Measurements from ENCODE around the gene PTPN6. TPM values are rescaled to one million over a fixed set of nuclear protein-coding genes. Genes with fewer than 3 reads are reported as not detected.

Gene PTPN6
- total RNA-seq, 1 experiment from 2014 or later: 13.7 TPM

DNA sequence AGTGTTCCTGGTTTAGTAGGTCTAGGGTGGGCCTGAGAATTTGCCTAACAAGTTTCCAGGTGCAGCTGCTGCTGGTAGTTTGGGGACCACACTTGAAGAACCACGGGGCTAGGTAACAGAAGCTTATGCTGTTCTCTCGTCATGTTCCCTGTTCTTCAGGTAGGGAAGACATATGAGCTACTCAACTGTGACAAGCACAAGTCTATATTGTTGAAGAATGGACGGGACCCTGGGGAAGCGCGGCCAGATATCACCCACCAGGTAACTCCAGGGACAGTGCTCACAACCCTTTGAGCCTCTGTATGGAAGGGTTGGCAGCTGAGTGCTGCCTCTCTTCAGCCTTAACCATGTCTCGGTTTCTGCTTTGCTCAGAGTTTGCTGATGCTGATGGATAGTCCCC is 23.0 kb downstream of the PTPN6 start:
- H3K27ac ChIP-seq (ENCODE audit: low read length): no peak overlapping the region
- H3K27me3 ChIP-seq (ENCODE audit: control insufficient read depth, insufficient read depth, low read length): no peaks in the 10 kb centered on the region
- H3K9me3 ChIP-seq (ENCODE audit: control insufficient read depth, insufficient read depth, low read depth, low read length): no peaks in the 10 kb centered on the region
- TF ChIP-seq POLR2AphosphoS5 (IDR thresholded peaks at IDR 0.05; ENCODE audit: low read depth, low read length) (no peak), CTCF (IDR thresholded peaks at IDR 0.05) (no peak), SIN3A (IDR thresholded peaks at IDR 0.05; ENCODE audit: borderline replicate concordance, insufficient read depth, low read depth, low read length) (no peak), TCF7L2 (IDR thresholded peaks at IDR 0.05; ENCODE audit: low read depth, low read length) (no peak)
- in situ Hi-C loops (cut with HindIII; ENCODE audit: low pct_unique_long_range_greater_than_20kb, low sequenced_read_pairs) (no loop called here), intact Hi-C loops (cut with micrococcal nuclease; ENCODE audit: unreplicated experiment) (no loop called here)
- peaks cover 10% of the 10 kb centered on the region; the same call in 1 of the 2 replicates for H3K36me3 ChIP-seq (ENCODE audit: control insufficient read depth, insufficient read depth, low read length)
- no peak for DNase-seq (ENCODE audit: low read depth, low spot score)
- ATAC-seq: no peak
- peaks cover 9% of the 10 kb centered on the region for H3K4me1 ChIP-seq (ENCODE audit: control insufficient read depth, insufficient read depth, low read length)
- POLR2A ChIA-PET: no interaction called here
- CTCF ChIA-PET: no interaction called here
- no peak overlapping the region for H3K4me3 ChIP-seq (ENCODE audit: low read depth in 2 of 2, low read length in 2 of 2)
- no TSS peak for BruUV-seq (replicated peaks)

DNA sequence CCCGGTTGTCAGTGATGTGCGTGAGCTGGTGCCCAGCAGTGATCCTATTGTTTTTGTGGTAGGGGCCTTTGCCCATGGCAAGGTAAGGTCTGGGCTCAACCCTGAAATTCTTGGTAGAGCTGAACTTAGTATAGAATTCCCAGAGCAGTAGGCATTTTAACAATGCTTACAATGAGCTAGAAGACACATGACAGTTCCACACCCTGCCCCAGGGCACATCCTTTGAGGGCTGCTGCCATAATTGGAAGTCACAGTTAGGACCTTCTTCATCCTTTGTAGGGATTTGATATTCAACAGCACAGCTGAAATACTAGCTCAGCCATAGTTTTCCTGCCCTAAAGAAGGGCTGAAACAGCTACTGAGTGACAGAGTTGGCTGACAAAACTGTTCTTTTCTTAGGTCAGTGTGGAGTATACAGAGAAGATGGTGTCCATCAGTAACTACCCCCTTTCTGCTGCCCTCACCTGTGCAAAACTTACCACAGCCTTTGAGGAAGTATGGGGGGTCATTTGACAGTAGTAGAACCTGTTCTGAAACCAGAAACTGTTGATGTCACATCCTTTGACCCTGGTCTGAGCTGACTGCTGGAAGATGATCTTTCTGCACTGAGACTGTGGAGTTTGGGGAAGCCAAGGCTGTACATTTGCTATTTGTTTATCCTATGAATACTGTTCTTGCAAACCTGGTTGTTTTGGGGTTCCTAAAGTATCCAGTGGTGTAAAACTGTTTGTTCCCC is 24.3 kb downstream of the PTPN6 start:
- Histone ChIP-seq H3K27ac (ENCODE audit: low read length) (no peak overlapping the region), H3K36me3 (ENCODE audit: control insufficient read depth, insufficient read depth, low read length) (peaks cover 7% of the 10 kb centered on the region; the same call in 1 of the 2 replicates), H3K4me1 (ENCODE audit: control insufficient read depth, insufficient read depth, low read length) (peaks cover 9% of the 10 kb centered on the region), H3K9me3 (ENCODE audit: control insufficient read depth, insufficient read depth, low read depth, low read length) (no peaks in the 10 kb centered on the region), H3K4me3 (ENCODE audit: low read depth in 2 of 2, low read length in 2 of 2) (no peak overlapping the region), H3K27me3 (ENCODE audit: control insufficient read depth, insufficient read depth, low read length) (no peaks in the 10 kb centered on the region)
- in situ Hi-C loops (cut with HindIII; ENCODE audit: low pct_unique_long_range_greater_than_20kb, low sequenced_read_pairs) (no loop called here), intact Hi-C loops (cut with micrococcal nuclease; ENCODE audit: unreplicated experiment) (no loop called here)
- DNase-seq (ENCODE audit: low read depth, low spot score): no peak
- ChIA-PET CTCF (no interaction called here), POLR2A (interaction anchor here (0.6 kb wide), 1 partner anchor 53 kb away, joined by 10 read pairs; no protein-coding TSS in a partner anchor)
- ATAC-seq: no peak
- no TSS peak for BruUV-seq (replicated peaks)
- no peak for TF ChIP-seq SIN3A (IDR thresholded peaks at IDR 0.05; ENCODE audit: borderline replicate concordance, insufficient read depth, low read depth, low read length)
- TF ChIP-seq POLR2AphosphoS5 (IDR thresholded peaks at IDR 0.05; ENCODE audit: low read depth, low read length): no peak
- TF ChIP-seq CTCF (IDR thresholded peaks at IDR 0.05): no peak
- TF ChIP-seq, protein P1, sequence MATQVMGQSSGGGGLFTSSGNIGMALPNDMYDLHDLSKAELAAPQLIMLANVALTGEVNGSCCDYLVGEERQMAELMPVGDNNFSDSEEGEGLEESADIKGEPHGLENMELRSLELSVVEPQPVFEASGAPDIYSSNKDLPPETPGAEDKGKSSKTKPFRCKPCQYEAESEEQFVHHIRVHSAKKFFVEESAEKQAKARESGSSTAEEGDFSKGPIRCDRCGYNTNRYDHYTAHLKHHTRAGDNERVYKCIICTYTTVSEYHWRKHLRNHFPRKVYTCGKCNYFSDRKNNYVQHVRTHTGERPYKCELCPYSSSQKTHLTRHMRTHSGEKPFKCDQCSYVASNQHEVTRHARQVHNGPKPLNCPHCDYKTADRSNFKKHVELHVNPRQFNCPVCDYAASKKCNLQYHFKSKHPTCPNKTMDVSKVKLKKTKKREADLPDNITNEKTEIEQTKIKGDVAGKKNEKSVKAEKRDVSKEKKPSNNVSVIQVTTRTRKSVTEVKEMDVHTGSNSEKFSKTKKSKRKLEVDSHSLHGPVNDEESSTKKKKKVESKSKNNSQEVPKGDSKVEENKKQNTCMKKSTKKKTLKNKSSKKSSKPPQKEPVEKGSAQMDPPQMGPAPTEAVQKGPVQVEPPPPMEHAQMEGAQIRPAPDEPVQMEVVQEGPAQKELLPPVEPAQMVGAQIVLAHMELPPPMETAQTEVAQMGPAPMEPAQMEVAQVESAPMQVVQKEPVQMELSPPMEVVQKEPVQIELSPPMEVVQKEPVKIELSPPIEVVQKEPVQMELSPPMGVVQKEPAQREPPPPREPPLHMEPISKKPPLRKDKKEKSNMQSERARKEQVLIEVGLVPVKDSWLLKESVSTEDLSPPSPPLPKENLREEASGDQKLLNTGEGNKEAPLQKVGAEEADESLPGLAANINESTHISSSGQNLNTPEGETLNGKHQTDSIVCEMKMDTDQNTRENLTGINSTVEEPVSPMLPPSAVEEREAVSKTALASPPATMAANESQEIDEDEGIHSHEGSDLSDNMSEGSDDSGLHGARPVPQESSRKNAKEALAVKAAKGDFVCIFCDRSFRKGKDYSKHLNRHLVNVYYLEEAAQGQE (IDR thresholded peaks at IDR 0.05; ENCODE audit: insufficient read depth in 1 of 2, low read depth in 2 of 2, low read length in 1 of 2): no peak
- no peak for TF ChIP-seq TCF7L2 (IDR thresholded peaks at IDR 0.05; ENCODE audit: low read depth, low read length)

All from Panc1 (cell line).